ENCODE data around the gene PNLIP.

Gene PNLIP

GRCh38 chr10:116545756-116546155 lies at the start of gene PNLIP:
TSS of gene PNLIP (plus strand) at chr10:116545931. CDS start at chr10:116546093, 162 bp downstream.
- DNase-seq: no peak

- no peak for DNase-seq
These were observed 40.9 kb upstream of the PNLIP start for GRCh38 chr10:116504786-116505185.

GRCh38 chr10:116510565-116510964 lies 35.2 kb upstream of the PNLIP start:
- no peak for DNase-seq

- no peak for DNase-seq
These were observed 34.4 kb upstream of the PNLIP start for GRCh38 chr10:116511365-116511764.

- no peak for DNase-seq
These were observed 24.1 kb upstream of the PNLIP start for GRCh38 chr10:116521424-116522290.

GRCh38 chr10:116522803-116523381 lies 22.8 kb upstream of the PNLIP start:
- DNase-seq: no peak

GRCh38 chr10:116524736-116525135 lies 21.0 kb upstream of the PNLIP start:
- DNase-seq: no peak

GRCh38 chr10:116526219-116526618 lies 19.5 kb upstream of the PNLIP start:
- DNase-seq: no peak

GRCh38 chr10:116536810-116537209 lies 8.9 kb upstream of the PNLIP start:
- DNase-seq: no peak

- DNase-seq: no peak
These were observed 7.3 kb upstream of the PNLIP start for GRCh38 chr10:116538456-116538855.

GRCh38 chr10:116538992-116539391 lies 6.7 kb upstream of the PNLIP start:
- no peak for DNase-seq

GRCh38 chr10:116540814-116541213 lies 4.9 kb upstream of the PNLIP start:
- no peak for DNase-seq

- DNase-seq: no peak
These were observed 3.6 kb upstream of the PNLIP start for GRCh38 chr10:116542007-116542677.

GRCh38 chr10:116545122-116545521 lies 609 bp upstream of the PNLIP start:
- no peak for DNase-seq

- DNase-seq: no peak
These were observed 2.6 kb downstream of the PNLIP start for GRCh38 chr10:116548301-116548700.

- DNase-seq: no peak
These were observed 7.7 kb downstream of the PNLIP start for GRCh38 chr10:116553378-116553980.

- DNase-seq: no peak
These were observed 8.9 kb downstream of the PNLIP start for GRCh38 chr10:116554628-116555027.

GRCh38 chr10:116555880-116556279 lies 10.1 kb downstream of the PNLIP start:
- DNase-seq: no peak

GRCh38 chr10:116557305-116557880 lies 11.7 kb downstream of the PNLIP start:
- no peak for DNase-seq

- no peak for DNase-seq
These were observed 19.8 kb downstream of the PNLIP start for GRCh38 chr10:116565534-116565933.

- DNase-seq: no peak
These were observed 21.2 kb downstream of the PNLIP start for GRCh38 chr10:116566932-116567331.

GRCh38 chr10:116567335-116567734 lies 21.6 kb downstream of the PNLIP start:
- DNase-seq: no peak

GRCh38 chr10:116574797-116575196 lies 29.1 kb downstream of the PNLIP start:
- DNase-seq: no peak
